Osteoblast (primary cell): ENCODE results near the gene PPP1R9A. TPM values are rescaled to one million over a fixed set of nuclear protein-coding genes. Genes with fewer than 3 reads are reported as not detected.
A peak's percentile ranks its signal among the peaks of the same experiment; 100 is the strongest.

Experiments used
- DNase-seq: peaks from one replicate; pipeline ENCODE4 v3.0.0; 2011; ENCODE audit warnings: low spot score, mixed read lengths; ENCODE audit not compliant: insufficient read length; ENCODE audit errors: missing footprints
- H2AFZ ChIP-seq: 2 replicates; pipeline ENCODE4 v1.6.0; 2011; ENCODE audit warnings: mild to moderate bottlenecking, low read length
- H3K27ac ChIP-seq: 2 replicates; pipeline ENCODE4 v1.5.1; 2011; ENCODE audit warnings: mild to moderate bottlenecking, low read depth, low read length, moderate library complexity
- H3K27me3 ChIP-seq: 2 replicates; pipeline ENCODE4 v1.6.0; 2012; ENCODE audit warnings: mild to moderate bottlenecking, control low read depth, inconsistent platforms, low read length, moderate library complexity; ENCODE audit not compliant: insufficient read depth
- H3K36me3 ChIP-seq: 2 replicates; pipeline ENCODE4 v1.5.1; 2011; ENCODE audit warnings: mild to moderate bottlenecking, low read length, control low read depth, moderate library complexity; ENCODE audit not compliant: insufficient read depth
- H3K4me1 ChIP-seq: 2 replicates; pipeline ENCODE4 v1.5.1; 2011; ENCODE audit warnings: mild to moderate bottlenecking, low read length, control low read depth, moderate library complexity; ENCODE audit not compliant: insufficient read depth
- H3K4me2 ChIP-seq: 2 replicates; pipeline ENCODE4 v1.6.0; 2011; ENCODE audit warnings: mild to moderate bottlenecking, low read length; ENCODE audit not compliant: insufficient read depth
- H3K4me3 ChIP-seq: fragments of 200-600 bp; sonication (generic); 3 replicates; pipeline ENCODE4 v1.5.1; 2012; ENCODE audit warnings: mild to moderate bottlenecking, low read length, inconsistent platforms; ENCODE audit not compliant: insufficient read depth
- H3K79me2 ChIP-seq: 2 replicates; pipeline ENCODE4 v1.6.0; 2012; ENCODE audit warnings: mild to moderate bottlenecking, low read length, control low read depth, inconsistent platforms; ENCODE audit not compliant: insufficient read depth
- H3K9me3 ChIP-seq: 2 replicates; pipeline ENCODE4 v1.5.1; 2011; ENCODE audit warnings: low read depth, low read length, control low read depth
- H4K20me1 ChIP-seq: 2 replicates; pipeline ENCODE4 v1.6.0; 2012; ENCODE audit warnings: mild to moderate bottlenecking, low read length, control low read depth; ENCODE audit not compliant: insufficient read depth
- total RNA-seq: library from RNA; depleted of rRNA; stranded (reverse); fragments of >200 nt; gene quantifications from 2 replicates; pipeline ENCODE4 v1.2.3, GENCODE V29; 2012
- TF ChIP-seq, protein P1 (sequence below): IDR thresholded peaks from 2 replicates; pipeline ENCODE4 v1.5.1; 2011; ENCODE audit warnings: mild to moderate bottlenecking, low read depth, low read length, moderate library complexity; ENCODE audit errors: extremely low read depth

PPP1R9A gene
- under 0.01 TPM in 2 replicates for total RNA-seq

DNA sequence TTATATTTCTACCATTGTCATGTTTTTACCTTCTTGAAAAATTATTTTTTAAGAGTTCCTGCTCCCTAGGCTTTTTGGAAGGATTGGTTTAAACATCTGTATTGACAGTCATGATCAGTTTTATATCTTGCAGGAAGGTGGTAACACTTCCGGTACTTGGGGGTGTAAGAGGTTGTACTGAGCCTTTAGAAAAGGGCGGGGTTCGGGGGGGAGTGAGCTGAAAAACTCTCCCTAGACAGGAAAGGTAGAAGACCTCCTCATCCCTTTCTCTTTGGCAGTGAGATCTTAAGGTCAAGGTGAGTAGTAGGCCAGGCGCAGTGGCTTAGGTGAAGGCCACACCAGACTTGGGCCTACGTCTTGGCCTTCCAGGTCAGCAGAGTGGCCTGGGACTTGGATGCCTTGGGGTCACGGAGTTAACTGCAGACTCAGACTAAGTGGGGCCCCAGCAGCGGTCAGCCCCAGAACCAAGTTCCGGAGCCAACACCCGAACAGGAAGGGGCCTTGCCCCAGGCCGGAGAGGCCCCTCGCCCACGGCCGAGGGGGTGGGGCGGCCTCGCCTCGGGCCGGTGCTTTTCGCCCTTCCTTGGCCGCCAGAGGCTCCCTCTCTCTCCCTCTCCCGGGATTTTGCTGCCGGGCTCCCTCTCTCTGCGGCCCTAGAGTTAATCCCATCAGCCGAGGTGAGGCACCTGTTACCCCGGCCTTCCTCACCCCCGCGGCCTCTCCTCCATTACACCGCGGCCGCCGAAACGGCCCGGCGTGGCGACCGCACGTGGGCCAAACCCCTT, at the start of gene PPP1R9A:
PPP1R9A (plus strand) TSS at position 569 of the 785 bp plus-strand sequence. CDS start 2,520 bp downstream, outside the sequence.
- peak; percentile 85 for DNase-seq
- Histone ChIP-seq H4K20me1 (no peaks in the 10 kb centered on the region), H2AFZ (peak within 1 kb of the TSS; percentile 60), H3K4me2 (peak within 1 kb of the TSS; percentile 76), H3K27ac (no peak within 1 kb of the TSS), H3K27me3 (peaks cover 56% of the 10 kb centered on the region), H3K4me3 (peak within 1 kb of the TSS; percentile 62), H3K79me2 (no peaks in the 10 kb centered on the region), H3K36me3 (no peaks in the 10 kb centered on the region), H3K4me1 (peaks cover 6% of the 10 kb centered on the region), H3K9me3 (no peaks in the 10 kb centered on the region)
- TF ChIP-seq, protein P1, sequence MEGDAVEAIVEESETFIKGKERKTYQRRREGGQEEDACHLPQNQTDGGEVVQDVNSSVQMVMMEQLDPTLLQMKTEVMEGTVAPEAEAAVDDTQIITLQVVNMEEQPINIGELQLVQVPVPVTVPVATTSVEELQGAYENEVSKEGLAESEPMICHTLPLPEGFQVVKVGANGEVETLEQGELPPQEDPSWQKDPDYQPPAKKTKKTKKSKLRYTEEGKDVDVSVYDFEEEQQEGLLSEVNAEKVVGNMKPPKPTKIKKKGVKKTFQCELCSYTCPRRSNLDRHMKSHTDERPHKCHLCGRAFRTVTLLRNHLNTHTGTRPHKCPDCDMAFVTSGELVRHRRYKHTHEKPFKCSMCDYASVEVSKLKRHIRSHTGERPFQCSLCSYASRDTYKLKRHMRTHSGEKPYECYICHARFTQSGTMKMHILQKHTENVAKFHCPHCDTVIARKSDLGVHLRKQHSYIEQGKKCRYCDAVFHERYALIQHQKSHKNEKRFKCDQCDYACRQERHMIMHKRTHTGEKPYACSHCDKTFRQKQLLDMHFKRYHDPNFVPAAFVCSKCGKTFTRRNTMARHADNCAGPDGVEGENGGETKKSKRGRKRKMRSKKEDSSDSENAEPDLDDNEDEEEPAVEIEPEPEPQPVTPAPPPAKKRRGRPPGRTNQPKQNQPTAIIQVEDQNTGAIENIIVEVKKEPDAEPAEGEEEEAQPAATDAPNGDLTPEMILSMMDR: no peak

DNA sequence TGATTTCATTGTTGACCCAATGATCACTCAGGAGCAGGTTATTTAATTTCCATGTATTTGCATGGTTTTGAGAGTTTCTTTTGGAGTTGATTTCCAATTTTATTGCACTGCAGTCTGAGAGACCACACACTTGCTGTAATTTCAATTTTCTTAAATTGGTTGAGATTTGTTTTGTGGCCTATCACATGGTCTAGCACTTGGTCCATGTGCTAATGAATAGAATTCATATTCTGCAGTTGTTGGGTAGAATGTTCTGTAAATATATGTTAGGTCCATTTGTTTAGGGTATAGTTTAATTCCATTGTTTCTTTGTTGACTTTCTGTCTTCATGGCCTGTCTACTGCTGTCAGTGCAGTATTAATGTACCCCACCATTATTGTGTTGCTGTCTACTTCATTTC, 36.3 kb upstream of the PPP1R9A start:
- H3K4me1 ChIP-seq: no peaks in the 10 kb centered on the region
- no peak overlapping the region for H3K4me2 ChIP-seq
- H4K20me1 ChIP-seq: no peaks in the 10 kb centered on the region
- no peaks in the 10 kb centered on the region for H3K9me3 ChIP-seq
- no peaks in the 10 kb centered on the region for H3K27me3 ChIP-seq
- no peaks in the 10 kb centered on the region for H3K79me2 ChIP-seq
- H3K36me3 ChIP-seq: no peaks in the 10 kb centered on the region
- TF ChIP-seq, protein P1: no peak
- no peak overlapping the region for H3K27ac ChIP-seq
- H3K4me3 ChIP-seq: no peak overlapping the region
- no peak overlapping the region for H2AFZ ChIP-seq
- DNase-seq: no peak

DNA sequence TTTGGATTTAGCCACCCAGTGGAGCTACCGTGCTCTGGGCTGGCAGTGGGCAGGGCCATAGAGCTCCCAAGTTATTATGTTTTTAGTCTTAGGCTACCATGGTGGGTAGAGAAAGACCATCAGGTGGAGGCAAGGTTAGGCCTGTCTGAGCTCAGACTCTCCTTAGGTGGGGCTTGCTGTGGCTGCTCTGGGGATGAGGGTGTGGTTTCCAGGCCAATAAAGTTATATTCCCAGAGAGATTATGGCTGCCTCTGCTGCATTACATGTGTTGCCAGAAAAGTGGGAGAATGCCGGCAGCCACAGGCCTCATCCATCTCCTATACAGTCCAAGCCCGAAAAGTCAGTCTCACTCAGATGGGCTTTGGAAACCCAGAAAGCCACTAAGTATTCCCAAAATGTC, 34.2 kb upstream of the PPP1R9A start:
- no peaks in the 10 kb centered on the region for H3K27me3 ChIP-seq
- TF ChIP-seq, protein P1: no peak
- peaks cover 4% of the 10 kb centered on the region for H3K9me3 ChIP-seq
- H2AFZ ChIP-seq: no peak overlapping the region
- no peaks in the 10 kb centered on the region for H3K4me1 ChIP-seq
- H3K4me2 ChIP-seq: no peak overlapping the region
- H3K4me3 ChIP-seq: no peak overlapping the region
- H3K79me2 ChIP-seq: no peaks in the 10 kb centered on the region
- no peak overlapping the region for H3K27ac ChIP-seq
- H3K36me3 ChIP-seq: no peaks in the 10 kb centered on the region
- no peak for DNase-seq
- no peaks in the 10 kb centered on the region for H4K20me1 ChIP-seq

DNA sequence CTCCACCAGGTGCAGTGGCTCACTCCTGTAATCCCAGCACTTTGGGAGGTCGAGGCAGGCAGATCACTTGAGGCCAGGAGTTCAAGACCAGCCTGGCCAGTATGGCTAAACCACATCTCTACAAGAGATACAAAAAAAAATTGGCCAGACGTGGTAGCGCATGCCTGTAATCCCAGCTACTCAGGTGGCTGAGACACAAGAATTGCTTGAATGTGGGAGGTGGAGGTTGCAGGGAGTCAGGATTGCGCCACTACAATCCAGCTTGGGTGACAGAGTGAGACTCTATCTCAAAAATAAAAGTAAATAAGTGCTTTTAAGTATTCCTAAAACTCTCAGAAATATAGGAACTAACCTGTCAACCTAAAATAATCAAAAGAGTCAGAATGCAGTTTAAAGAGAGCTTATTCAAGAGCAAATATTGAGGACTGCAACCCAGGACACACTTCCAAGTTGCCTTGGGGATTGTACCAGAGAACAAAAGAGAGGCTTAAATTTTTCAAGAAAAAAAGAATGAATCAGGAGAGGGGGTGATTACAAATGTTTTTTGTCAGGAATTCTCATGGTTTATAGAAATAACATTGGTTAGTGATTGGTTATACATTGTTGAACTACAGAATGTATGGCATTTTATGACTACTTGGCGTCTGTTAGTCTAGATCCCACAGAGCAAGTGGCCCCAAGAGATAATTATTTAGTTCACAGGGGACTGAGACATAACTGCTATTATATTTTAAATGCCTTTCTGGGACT, 33.2 kb upstream of the PPP1R9A start:
- Histone ChIP-seq H2AFZ (no peak overlapping the region), H3K27ac (no peak overlapping the region), H3K36me3 (no peaks in the 10 kb centered on the region), H3K9me3 (peaks cover 7% of the 10 kb centered on the region), H3K79me2 (no peaks in the 10 kb centered on the region), H4K20me1 (no peaks in the 10 kb centered on the region), H3K27me3 (no peaks in the 10 kb centered on the region), H3K4me3 (no peak overlapping the region), H3K4me1 (no peaks in the 10 kb centered on the region), H3K4me2 (no peak overlapping the region)
- no peak for DNase-seq
- TF ChIP-seq, protein P1: no peak
